GM23338 (cell line): ENCODE data around the gene SDHAF1. TPM values are rescaled to one million over a fixed set of nuclear protein-coding genes. Genes with fewer than 3 reads are reported as not detected.
A peak's percentile ranks its signal among the peaks of the same experiment; 100 is the strongest.

Experiments used
- ATAC-seq: fragments of 200-7000 bp; cut with Tn5 transposase; 3 replicates; pipeline ENCODE4 v1.9.1; 2020
- DNase-seq: peaks from one replicate; pipeline ENCODE4 v3.0.0-alpha.2; 2015; ENCODE audit warnings: low spot score
- H2AFZ ChIP-seq: fragments of 200-600 bp; sonication (generic); 2 replicates; pipeline ENCODE4 v1.8.0; 2016; ENCODE audit warnings: antibody characterized with exemption, mild to moderate bottlenecking, moderate library complexity
- H3F3A ChIP-seq: fragments of 200-600 bp; sonication (generic); replicated peaks from 2 replicates; pipeline ENCODE4 v1.8.0; 2017; ENCODE audit warnings: antibody characterized with exemption, mixed run types, low read depth
- H3K27ac ChIP-seq: fragments of 200-600 bp; sonication (generic); 2 replicates; pipeline ENCODE4 v1.6.1; 2016; ENCODE audit warnings: low read depth
- H3K27me3 ChIP-seq: fragments of 200-600 bp; sonication (generic); 2 replicates; pipeline ENCODE4 v1.8.0; 2016; ENCODE audit warnings: mild to moderate bottlenecking, mixed run types, moderate library complexity; ENCODE audit not compliant: insufficient read depth
- H3K36me3 ChIP-seq: fragments of 200-600 bp; sonication (generic); 2 replicates; pipeline ENCODE4 v1.8.0; 2016; ENCODE audit warnings: mild to moderate bottlenecking; ENCODE audit not compliant: insufficient read depth
- H3K4me1 ChIP-seq: fragments of 200-600 bp; sonication (generic); 2 replicates; pipeline ENCODE4 v1.8.0; 2016; ENCODE audit warnings: mild to moderate bottlenecking, moderate library complexity; ENCODE audit not compliant: insufficient read depth
- H3K4me2 ChIP-seq: fragments of 200-600 bp; sonication (generic); 2 replicates; pipeline ENCODE4 v1.7.1; 2017; ENCODE audit warnings: mixed run types
- H3K4me3 ChIP-seq: fragments of 200-600 bp; sonication (generic); 2 replicates; pipeline ENCODE4 v1.6.1; 2016; ENCODE audit warnings: mixed run types
- H3K79me2 ChIP-seq: fragments of 200-600 bp; sonication (generic); replicated peaks from 2 replicates; pipeline ENCODE4 v1.8.0; 2017; ENCODE audit warnings: mild to moderate bottlenecking; ENCODE audit not compliant: insufficient read depth
- H3K9me2 ChIP-seq: fragments of 200-600 bp; sonication (generic); 2 replicates; pipeline ENCODE4 v1.8.0; 2017; ENCODE audit not compliant: insufficient read depth
- H4K20me1 ChIP-seq: fragments of 200-600 bp; sonication (generic); replicated peaks from 2 replicates; pipeline ENCODE4 v1.8.0; 2017; ENCODE audit warnings: mild to moderate bottlenecking; ENCODE audit not compliant: insufficient read depth
- H3K27ac Mint-ChIP-seq: 2 replicates; pipeline ENCODE4 v1.8.0; 2020; ENCODE audit warnings: inconsistent platforms, mild to moderate bottlenecking, moderate library complexity, mixed read lengths
- H3K27me3 Mint-ChIP-seq: 3 replicates; pipeline ENCODE4 v1.8.0; 2022; ENCODE audit warnings: low read depth, mild to moderate bottlenecking, moderate library complexity, mixed read lengths, inconsistent platforms; ENCODE audit not compliant: insufficient read depth, poor library complexity
- H3K36me3 Mint-ChIP-seq: 3 replicates; pipeline ENCODE4 v1.8.0; 2021; ENCODE audit warnings: low read depth, mild to moderate bottlenecking, inconsistent platforms, moderate library complexity, mixed read lengths
- H3K4me1 Mint-ChIP-seq: 3 replicates; pipeline ENCODE4 v1.8.0; 2020; ENCODE audit warnings: mild to moderate bottlenecking, inconsistent platforms, mixed read lengths
- H3K4me3 Mint-ChIP-seq: 3 replicates; pipeline ENCODE4 v1.8.0; 2021; ENCODE audit warnings: moderate library complexity, mild to moderate bottlenecking, inconsistent platforms, mixed read lengths
- H3K9me3 Mint-ChIP-seq: 3 replicates; pipeline ENCODE4 v1.8.0; 2020; ENCODE audit warnings: moderate library complexity, mild to moderate bottlenecking, inconsistent platforms, mixed read lengths
- CREB1 ChIP-seq: fragments of 250-450 bp; sonication (Bioruptor Pico); IDR thresholded peaks from 2 replicates; pipeline ENCODE4 v1.5.0; 2020; ENCODE audit warnings: low read depth, mild to moderate bottlenecking, moderate library complexity
- CTCF ChIP-seq, 2 experiments: fragments of 200-600 bp in 1 of 2; sonication (generic) in 1 of 2; conservative IDR thresholded peaks; 2 replicates each; pipeline versions ENCODE4 v1.5.1 to v1.6.1; 2016 to 2017; ENCODE audit warnings: antibody characterized with exemption in 2 of 2, low read depth in 2 of 2, mild to moderate bottlenecking in 2 of 2, moderate library complexity in 1 of 2
- ETS1 ChIP-seq: IDR thresholded peaks from 2 replicates; pipeline ENCODE4 v1.6.1; 2016; ENCODE audit warnings: antibody characterized with exemption
- EZH2phosphoT487 ChIP-seq: fragments of 200-600 bp; sonication (generic); IDR thresholded peaks from one replicate; pipeline ENCODE4 v1.8.1; 2018; ENCODE audit warnings: antibody characterized with exemption; ENCODE audit not compliant: unreplicated experiment
- JUNB ChIP-seq: IDR thresholded peaks from one replicate; pipeline ENCODE4 v1.6.1; 2016; ENCODE audit warnings: antibody characterized with exemption; ENCODE audit not compliant: unreplicated experiment
- NANOG ChIP-seq: IDR thresholded peaks from 2 replicates; pipeline ENCODE4 v1.6.1; 2016; ENCODE audit warnings: antibody characterized with exemption, borderline replicate concordance
- POLR2AphosphoS5 ChIP-seq: IDR thresholded peaks from 2 replicates; pipeline ENCODE4 v1.6.1; 2016; ENCODE audit warnings: antibody characterized with exemption, low read depth
- STAT1 ChIP-seq: IDR thresholded peaks from one replicate; pipeline ENCODE4 v1.6.1; 2016; ENCODE audit warnings: antibody characterized with exemption; ENCODE audit not compliant: unreplicated experiment
- ZNF114 ChIP-seq: fragments of 250-450 bp; sonication (Bioruptor Pico); IDR thresholded peaks from 2 replicates; pipeline ENCODE4 v1.5.0; 2020; ENCODE audit warnings: mild to moderate bottlenecking, moderate library complexity
- ZNF331 ChIP-seq: fragments of 250-450 bp; sonication (Bioruptor Pico); IDR thresholded peaks from 2 replicates; pipeline ENCODE4 v1.5.0; 2020; ENCODE audit warnings: low read depth, mild to moderate bottlenecking, moderate library complexity
- ZNF462 ChIP-seq: fragments of 250-450 bp; sonication (Bioruptor Pico); IDR thresholded peaks from 2 replicates; pipeline ENCODE4 v1.5.0; 2020; ENCODE audit warnings: mild to moderate bottlenecking, moderate library complexity
- polyA plus RNA-seq: library from polyadenylated mRNA; unstranded; fragments of >200 nt; fragmentation: Nextera tagmentation; extraction: Ambion mirVana; gene quantifications from 2 replicates; pipeline ENCODE4 v1.2.1, GENCODE V29; 2016
- total RNA-seq: library from RNA; depleted of rRNA; stranded (reverse); fragments of >200 nt; shearing (Covaris generic); gene quantifications from 2 replicates; pipeline ENCODE4 v1.2.3, GENCODE V29; 2014

The SDHAF1 gene
- total and polyA plus RNA-seq, 2 experiments from 2014 or later = 19.9 to 55.9 TPM

- no peak for TF ChIP-seq ZNF462 (CRISPR knock-in tag)
- no peak for TF ChIP-seq JUNB
- TF ChIP-seq ZNF114 = no peak
- TF ChIP-seq ZNF331 (CRISPR knock-in tag) = no peak
- TF ChIP-seq CTCF (conservative IDR thresholded peaks at IDR 0.05; ENCODE audit: low read depth in 2 of 2) = no peak
Measured at GRCh38 chr19:35959968-35960320, 35.0 kb upstream of the SDHAF1 start (continued).

GRCh38 chr19:35960432-35960972 lies 34.5 kb upstream of the SDHAF1 start:
- Mint-ChIP-seq H3K9me3 (no peaks in the 10 kb centered on the region), H3K27ac (no peak overlapping the region), H3K27me3 (peaks cover 44% of the 10 kb centered on the region), H3K4me1 (peaks cover 4% of the 10 kb centered on the region), H3K36me3 (no peaks in the 10 kb centered on the region), H3K4me3 (peak overlapping the region; percentile 10; the same call in 1 of the 3 replicates)
- no peak for DNase-seq
- H3K4me1 ChIP-seq = no peaks in the 10 kb centered on the region
- H2AFZ ChIP-seq = no peak overlapping the region
- H3K79me2 ChIP-seq = no peaks in the 10 kb centered on the region
- H3K4me3 ChIP-seq = no peak overlapping the region
- H3K36me3 ChIP-seq = no peaks in the 10 kb centered on the region
- no peak overlapping the region for H3K27ac ChIP-seq
- H3K4me2 ChIP-seq = peak overlapping the region; percentile 82; the same call in 1 of the 2 replicates
- no peaks in the 10 kb centered on the region for H4K20me1 ChIP-seq
- no peak for ATAC-seq
- H3K9me2 ChIP-seq = no peaks in the 10 kb centered on the region
- peaks cover 48% of the 10 kb centered on the region for H3K27me3 ChIP-seq
- no peaks in the 10 kb centered on the region for H3F3A ChIP-seq
- no peak for TF ChIP-seq POLR2AphosphoS5
- TF ChIP-seq STAT1 = no peak
- no peak for TF ChIP-seq ETS1
- no peak for TF ChIP-seq ZNF331 (CRISPR knock-in tag)
- no peak for TF ChIP-seq EZH2phosphoT487
- no peak for TF ChIP-seq ZNF114
- TF ChIP-seq NANOG = no peak
- no peak for TF ChIP-seq CREB1 (CRISPR knock-in tag)
